Activated CD4-positive, alpha-beta T cell treated with anti-CD3 and anti-CD28 coated beads, Interleukin-2, Interleukin-4, amounts not matched to agents 100 ng/mL and 50 ng/mL, durations not matched to agents 16 hours and 8 hours (primary cell): ENCODE results near the gene RGS11.

Source experiments
- DNase-seq: peaks from one replicate; pipeline ENCODE4 v3.0.0-alpha.2; 2020; ENCODE audit warnings: low spot score

The RGS11 gene

DNA sequence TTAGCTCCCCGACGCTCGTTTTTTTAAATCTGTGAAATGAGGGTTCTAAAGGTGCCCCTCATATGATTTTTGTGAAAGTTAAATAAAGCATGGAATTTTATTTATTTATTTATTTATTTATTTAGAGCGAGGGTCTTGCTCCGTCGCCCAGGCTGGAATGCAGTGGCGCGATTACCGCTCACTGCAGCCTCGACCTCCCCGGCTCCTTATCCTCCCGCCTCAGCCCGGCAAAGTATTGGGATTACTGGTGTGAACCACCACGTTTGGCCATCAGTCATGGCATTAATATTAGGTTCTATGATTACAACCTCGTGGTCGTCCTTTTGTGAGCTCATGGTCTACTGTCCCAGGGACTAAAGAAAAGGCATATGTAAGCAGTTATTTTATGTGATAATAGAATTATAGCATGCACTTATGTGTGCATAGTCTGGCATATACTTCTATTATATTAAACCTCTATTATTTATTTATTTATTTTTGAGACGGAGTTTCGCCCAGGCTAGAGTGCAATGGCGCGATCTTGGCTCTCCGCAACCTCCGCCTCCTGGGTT is 45.9 kb downstream of the RGS11 start:
- no peak for DNase-seq

DNA sequence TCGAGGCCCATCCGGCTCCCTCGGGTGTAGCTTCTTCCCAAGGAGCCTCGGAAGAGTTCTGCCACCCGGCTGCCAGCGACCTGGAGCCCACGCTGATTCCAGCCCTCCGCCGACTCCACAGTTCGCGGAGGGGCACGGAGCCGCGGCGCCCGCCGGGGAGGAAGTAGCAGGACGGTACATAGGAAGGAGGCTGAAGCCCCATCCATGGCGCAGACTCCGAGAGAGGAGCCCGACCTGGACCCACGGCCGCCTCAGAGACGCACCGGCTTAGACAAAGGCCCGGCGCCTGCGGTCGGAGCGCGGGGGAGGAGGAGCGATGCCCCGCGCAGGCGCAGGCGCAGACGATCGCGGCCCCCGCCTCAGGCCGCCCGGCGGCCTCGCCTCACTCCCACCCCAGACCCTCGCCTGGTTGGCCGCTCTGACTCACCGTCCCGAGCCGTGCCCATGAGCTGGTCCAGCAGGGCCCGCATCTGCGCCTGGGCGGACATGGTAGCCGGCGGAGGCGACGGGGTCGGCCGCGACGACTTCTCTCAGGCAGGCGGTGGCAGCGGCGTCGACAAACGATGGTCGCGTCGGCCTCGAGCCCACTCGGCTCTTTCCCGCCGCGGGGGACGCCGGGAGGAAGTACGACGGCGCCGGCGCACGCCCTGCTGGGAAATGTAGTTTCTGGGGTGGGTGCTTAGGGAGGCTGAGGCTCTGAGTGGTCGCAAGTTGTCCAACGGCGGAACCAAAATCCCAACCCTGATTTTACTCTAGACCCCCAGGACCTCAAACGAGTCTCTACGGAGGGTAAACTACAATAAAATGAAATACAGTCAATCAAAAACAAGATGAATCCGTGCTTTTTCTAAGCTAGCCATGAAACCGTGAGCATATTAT is 46.7 kb downstream of the RGS11 start, which contains the start of gene LUC7L:
Gene LUC7L, minus strand, starts transcription at position 598 of the 879 bp plus-strand sequence. Its CDS starts 110 bp downstream, at position 488.
- DNase-seq = peak; percentile 86

DNA sequence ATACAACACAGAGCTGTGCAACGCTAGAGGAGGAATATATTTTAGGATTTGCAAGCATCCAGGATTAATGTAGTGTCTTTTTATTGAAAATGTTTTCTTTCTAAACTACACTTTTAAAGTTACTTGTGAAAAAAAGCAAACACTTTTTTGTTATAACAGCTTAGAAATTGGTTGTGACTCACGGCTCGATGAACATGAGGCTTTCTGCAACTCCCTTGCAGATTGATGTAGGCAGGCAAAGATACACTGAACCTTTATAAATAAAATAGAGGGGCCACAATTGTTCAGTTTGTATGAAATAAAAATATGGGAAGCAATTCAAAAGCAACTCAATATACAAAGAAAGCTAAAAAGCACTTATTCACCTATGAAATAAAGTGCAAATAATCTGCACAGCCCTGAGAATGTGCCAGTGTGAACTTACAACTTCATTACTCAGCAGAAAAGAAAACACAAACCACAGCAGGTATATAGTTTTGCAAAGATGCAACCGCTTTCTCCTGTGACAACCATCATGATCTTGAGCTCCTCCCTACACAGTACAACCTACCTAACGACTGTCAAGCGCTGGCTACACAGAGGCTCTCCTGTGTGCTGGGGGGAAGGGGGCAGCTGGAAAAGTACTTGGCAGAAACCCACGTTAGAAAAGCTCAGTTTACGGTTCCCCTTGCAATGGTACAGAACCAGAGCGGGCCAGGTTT is 47.4 kb downstream of the RGS11 start:
- DNase-seq = peak; percentile 25

DNA sequence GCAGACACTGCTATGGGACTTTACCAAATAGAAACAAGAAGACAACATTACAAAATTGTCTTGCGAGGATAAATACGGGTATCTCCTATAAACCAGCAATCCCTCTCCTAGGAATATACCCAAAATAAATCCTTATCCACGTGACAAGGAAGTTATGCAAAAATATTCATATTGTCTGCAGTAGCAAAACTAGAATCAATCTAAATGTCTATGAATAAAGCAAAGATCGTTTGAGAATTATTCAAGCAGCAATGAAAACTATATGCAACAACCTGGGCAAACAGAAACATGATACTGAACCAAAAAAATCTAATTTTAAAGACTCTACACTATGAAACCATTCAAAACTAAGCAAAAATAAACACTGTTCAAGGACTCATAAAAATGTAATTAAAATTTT is 55.7 kb downstream of the RGS11 start:
- no peak for DNase-seq
